ENCODE measurements around the gene ARIH2. TPM values are rescaled to one million over a fixed set of nuclear protein-coding genes. Genes with fewer than 3 reads are reported as not detected.
"Not testable (repeated sequence)": the region's sequence is repeated elsewhere in the genome, so short reads cannot be mapped to it uniquely, and the experiment has no call there.

The ARIH2 gene
- total and polyA plus RNA-seq, 2 of the 4 experiments (the other 2 are of a cell fraction), result 62.3 to 93.7 TPM

DNA sequence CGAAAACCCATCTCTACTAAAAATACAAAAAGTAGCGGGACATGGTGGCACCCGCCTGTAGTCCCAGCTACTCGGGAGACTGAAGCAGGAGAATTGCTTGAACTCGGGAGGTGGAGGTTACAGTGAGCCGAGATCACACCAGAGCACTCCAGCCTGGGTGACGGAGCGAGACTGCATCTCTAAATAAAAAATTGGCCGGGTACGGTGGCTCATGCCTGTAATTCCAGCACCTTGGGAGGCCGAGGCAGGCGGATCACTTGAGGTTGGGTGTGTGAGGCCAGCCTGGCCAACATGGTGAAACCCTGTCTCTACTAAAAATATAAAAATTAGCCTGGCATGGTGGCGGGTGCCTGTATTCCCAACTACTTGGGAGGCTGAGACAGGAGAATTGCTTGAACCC is 11.6 kb upstream of the ARIH2 start:
- CTCF ChIA-PET, result interaction anchor here (0.6 kb wide), 1 partner anchor 76 kb away, joined by 6 read pairs; no protein-coding TSS in a partner anchor
- H2BK5ac ChIP-seq (ENCODE audit: low read depth, low read length, poor library complexity, severe bottlenecking); H3K27ac ChIP-seq (ENCODE audit: insufficient read depth, low read length); H2AFZ ChIP-seq (replicated peaks; ENCODE audit: low read length, poor library complexity); H3K23ac ChIP-seq (ENCODE audit: low read depth, low read length); H3K4me3 ChIP-seq (ENCODE audit: insufficient read depth, low read depth, low read length); H3K56ac ChIP-seq (ENCODE audit: extremely low read depth, insufficient read depth, low read length); H3K9me3 ChIP-seq (ENCODE audit: control insufficient read depth, insufficient read depth, low read length); H2BK15ac ChIP-seq (ENCODE audit: low read depth, low read length); H3K27me3 ChIP-seq (ENCODE audit: control insufficient read depth, insufficient read depth, low read length); H3K9ac ChIP-seq (ENCODE audit: low read depth, low read length); H3K4me1 ChIP-seq (ENCODE audit: control insufficient read depth, insufficient read depth, low read length); H4K91ac ChIP-seq (ENCODE audit: insufficient read depth, low read depth, low read length); H4K5ac ChIP-seq (ENCODE audit: low read depth, low read length); BruUV-seq (replicated peaks); H3K9me1 ChIP-seq (ENCODE audit: insufficient read depth, low read length); dilution Hi-C loops (cut with HindIII; ENCODE audit: low sequenced_read_pairs, unreplicated experiment); H3K18ac ChIP-seq (ENCODE audit: low read depth, low read length); H3K79me1 ChIP-seq (ENCODE audit: low read depth in 1 of 2, low read length in 2 of 2); H2AK5ac ChIP-seq (ENCODE audit: low read depth, low read length); in situ Hi-C loops (cut with MboI; ENCODE audit: low sequenced_read_pairs); POLR2A ChIA-PET (ENCODE audit: unreplicated experiment); H4K8ac ChIP-seq (ENCODE audit: low read depth in 2 of 2, low read length in 2 of 2); H3K4ac ChIP-seq (ENCODE audit: low read depth, low read length); H2BK20ac ChIP-seq (ENCODE audit: low read depth, low read length); H3K14ac ChIP-seq (replicated peaks; ENCODE audit: low read depth, low read length); intact Hi-C loops (cut with micrococcal nuclease); DNase-seq; H2BK120ac ChIP-seq (ENCODE audit: low read depth, low read length); ATAC-seq (ENCODE audit: low read depth); H3K36me3 ChIP-seq (ENCODE audit: control insufficient read depth, insufficient read depth, low read length); H4K20me1 ChIP-seq (ENCODE audit: insufficient read depth, low read length); H2AK9ac ChIP-seq (replicated peaks; ENCODE audit: low read depth, low read length, poor library complexity); H3K4me2 ChIP-seq (ENCODE audit: low read depth, low read length): not testable (repeated sequence)
- WGBS, 2 experiments (ENCODE audit: extremely low coverage in 2 of 2, insufficient read length in 1 of 2), result 93% methylated on average over 3 of the region's 13 CpGs; no CpG with 5 or more reads in 1 of the 2 experiments

Measured in IMR-90 (cell line).